Colonic mucosa (tissue), 4 donors: ENCODE results near the gene EXD3. TPM values are rescaled to one million over a fixed set of nuclear protein-coding genes. Genes with fewer than 3 reads are reported as not detected.

ENCODE experiments used
- DNase-seq: peaks from one replicate; pipeline ENCODE4 v3.0.0-alpha.2; 2020
- H3K27ac ChIP-seq: fragments of 200-600 bp; one replicate; pipeline ENCODE4 v1.8.0; 2021
- H3K27me3 ChIP-seq: fragments of 200-600 bp; one replicate; pipeline ENCODE4 v1.8.0; 2021
- H3K36me3 ChIP-seq: fragments of 200-600 bp; one replicate; pipeline ENCODE4 v1.8.0; 2021
- H3K4me1 ChIP-seq: fragments of 200-600 bp; one replicate; pipeline ENCODE4 v1.8.0; 2021; ENCODE audit warnings: mild to moderate bottlenecking
- H3K4me3 ChIP-seq: fragments of 200-600 bp; one replicate; pipeline ENCODE4 v1.8.0; 2021
- H3K9ac ChIP-seq, 2 donors: one replicate each; pipeline ENCODE4 v1.7.0; 2013; ENCODE audit warnings: control low read depth in 2 of 2, low read depth in 2 of 2, low read length in 2 of 2
- H3K9me3 ChIP-seq: fragments of 200-600 bp; one replicate; pipeline ENCODE4 v1.8.0; 2021
- CTCF ChIP-seq: fragments of 200-600 bp; IDR thresholded peaks from one replicate; pipeline ENCODE4 v1.8.0; 2022; ENCODE audit warnings: antibody characterized with exemption, mild to moderate bottlenecking
- intact Hi-C: fragments of 100-400 bp; cut with DNase I; formaldehyde crosslinking; loops from one replicate; pipeline ENCODE4 v1.14.1; 2022
- total RNA-seq, 2 donors: library from RNA; stranded (reverse); fragmentation: NEBNext Ultra II Directional in 1 of 2; extraction: Animal tissue kit (Norgen Biotek cat#: 25700) in 1 of 2; gene quantifications; one replicate each; pipeline ENCODE4 v1.2.1, GENCODE V29; 2021
- donor health status: healthy.
- donor health status: DM: no; HTN: no; CAD: no.
- donor health status: DM: no; HTN: no; CAD: no.

Gene EXD3
- total RNA-seq, 2 donors from 2014 or later: 34.9 to 36.4 TPM

GRCh38 chr9:137465720-137466388 lies 42.9 kb upstream of the EXD3 start:
- no peaks in the 10 kb centered on the region for H3K36me3 ChIP-seq
- no peaks in the 10 kb centered on the region for H3K4me1 ChIP-seq
- no peak for DNase-seq
- H3K4me3 ChIP-seq: no peak overlapping the region
- H3K27me3 ChIP-seq: no peaks in the 10 kb centered on the region
- H3K9ac ChIP-seq: no peak overlapping the region
- intact Hi-C loops: no loop called here
- no peaks in the 10 kb centered on the region for H3K9me3 ChIP-seq
- no peak for TF ChIP-seq CTCF
- no peak overlapping the region for H3K27ac ChIP-seq

DNA sequence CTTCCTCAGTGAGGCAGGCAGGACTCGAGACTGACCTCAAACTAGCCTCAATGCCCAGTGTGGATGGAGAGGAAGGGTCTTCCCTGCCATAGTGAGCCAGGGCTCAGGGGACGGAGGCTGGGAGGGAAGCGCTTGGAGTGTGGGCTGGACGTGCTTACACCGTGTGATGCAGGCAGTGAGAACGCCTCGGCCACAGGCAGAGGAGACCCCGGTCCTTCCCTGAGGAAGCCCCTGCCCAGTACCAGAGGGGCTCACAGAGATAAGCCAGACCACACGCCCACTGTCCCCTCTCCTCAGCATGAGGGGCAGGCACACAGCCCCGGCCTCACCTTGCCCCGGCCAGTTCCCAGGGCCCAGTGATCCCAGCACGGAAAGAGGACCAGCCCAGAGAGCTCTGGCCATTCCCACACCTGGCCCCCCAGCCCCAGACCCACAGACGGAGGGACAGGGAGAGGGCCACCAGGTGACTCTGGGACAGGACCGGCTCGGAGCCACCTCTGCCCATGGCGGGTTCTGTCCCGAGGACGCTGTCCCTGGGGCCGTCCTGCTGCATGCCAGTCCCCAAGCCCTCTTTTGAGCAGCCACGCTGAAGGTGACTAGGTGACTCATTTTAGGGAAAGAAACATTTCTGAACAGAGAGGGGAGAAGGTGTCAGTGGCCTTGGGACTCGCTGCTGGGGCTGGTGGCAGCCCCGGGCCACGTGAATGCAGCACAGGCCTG lies 42.2 kb upstream of the EXD3 start:
- no peaks in the 10 kb centered on the region for H3K9me3 ChIP-seq
- no peaks in the 10 kb centered on the region for H3K4me1 ChIP-seq
- no peak overlapping the region for H3K9ac ChIP-seq
- no peaks in the 10 kb centered on the region for H3K27me3 ChIP-seq
- H3K27ac ChIP-seq: no peak overlapping the region
- DNase-seq: no peak
- no peak for TF ChIP-seq CTCF
- intact Hi-C loops: no loop called here
- no peak overlapping the region for H3K4me3 ChIP-seq
- no peaks in the 10 kb centered on the region for H3K36me3 ChIP-seq

DNA sequence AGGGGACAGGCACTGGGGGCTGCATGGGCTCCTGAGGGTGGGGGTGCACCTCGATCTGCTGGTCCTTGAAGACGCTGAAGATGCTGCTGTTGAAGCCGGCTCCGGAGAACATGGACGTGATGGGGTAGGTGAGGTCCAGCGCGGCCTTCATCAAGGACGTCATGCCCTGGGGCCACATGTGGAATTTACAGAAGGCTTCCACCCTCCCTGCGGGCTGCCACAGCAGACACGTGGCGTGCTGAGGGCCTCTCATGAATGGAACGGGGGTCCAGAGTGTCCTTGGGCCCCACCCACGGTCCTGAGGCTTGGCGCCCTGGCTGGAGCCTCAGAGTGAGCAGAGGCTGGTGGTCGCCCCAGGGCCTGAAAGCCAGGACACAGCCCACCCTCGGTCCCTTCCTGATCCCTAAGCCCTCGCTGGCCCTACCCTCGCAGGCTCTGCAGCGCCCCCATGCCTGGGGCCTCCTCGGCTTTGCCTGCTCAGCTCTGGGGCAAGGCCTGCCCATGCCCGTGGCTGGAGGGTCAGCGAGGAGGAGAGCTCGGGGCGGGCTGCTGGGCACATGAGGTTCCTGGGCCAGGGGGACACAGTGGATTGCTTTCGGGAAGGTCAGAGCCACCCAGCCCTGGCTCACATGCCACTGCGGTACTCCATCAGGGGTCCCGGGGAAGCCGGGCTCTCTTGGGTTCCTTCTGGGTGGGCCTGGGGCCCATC lies 41.5 kb upstream of the EXD3 start:
- intact Hi-C loops: no loop called here
- no peaks in the 10 kb centered on the region for H3K9me3 ChIP-seq
- H3K4me1 ChIP-seq: no peaks in the 10 kb centered on the region
- no peaks in the 10 kb centered on the region for H3K27me3 ChIP-seq
- H3K4me3 ChIP-seq: no peak overlapping the region
- H3K9ac ChIP-seq: no peak overlapping the region
- no peaks in the 10 kb centered on the region for H3K36me3 ChIP-seq
- no peak for TF ChIP-seq CTCF
- H3K27ac ChIP-seq: no peak overlapping the region
- no peak for DNase-seq

- intact Hi-C loops: no loop called here
- Histone ChIP-seq H3K36me3 (no peaks in the 10 kb centered on the region), H3K27me3 (no peaks in the 10 kb centered on the region), H3K9ac (no peak overlapping the region), H3K4me3 (no peak overlapping the region), H3K27ac (no peak overlapping the region), H3K9me3 (no peaks in the 10 kb centered on the region), H3K4me1 (no peaks in the 10 kb centered on the region)
- DNase-seq: no peak
- TF ChIP-seq CTCF: no peak
Observed at GRCh38 chr9:137463931-137464290, 40.9 kb upstream of the EXD3 start.

- no peaks in the 10 kb centered on the region for H3K9me3 ChIP-seq
- H3K36me3 ChIP-seq: no peaks in the 10 kb centered on the region
- TF ChIP-seq CTCF: no peak
- H3K4me1 ChIP-seq: peaks cover 4% of the 10 kb centered on the region
- intact Hi-C loops: no loop called here
- H3K27ac ChIP-seq: no peak overlapping the region
- no peak for DNase-seq
- no peak overlapping the region for H3K4me3 ChIP-seq
- no peak overlapping the region for H3K9ac ChIP-seq
- H3K27me3 ChIP-seq: no peaks in the 10 kb centered on the region
Observed at GRCh38 chr9:137462986-137463930, 40.3 kb upstream of the EXD3 start.
